GM10847 (cell line): ENCODE measurements around the gene SPRR2E.

Source experiments
- POLR2A ChIP-seq: IDR thresholded peaks from 2 replicates; pipeline ENCODE4 v1.6.1; 2011; ENCODE audit not compliant: insufficient read length; ENCODE audit errors: extremely low read depth

The SPRR2E gene

DNA sequence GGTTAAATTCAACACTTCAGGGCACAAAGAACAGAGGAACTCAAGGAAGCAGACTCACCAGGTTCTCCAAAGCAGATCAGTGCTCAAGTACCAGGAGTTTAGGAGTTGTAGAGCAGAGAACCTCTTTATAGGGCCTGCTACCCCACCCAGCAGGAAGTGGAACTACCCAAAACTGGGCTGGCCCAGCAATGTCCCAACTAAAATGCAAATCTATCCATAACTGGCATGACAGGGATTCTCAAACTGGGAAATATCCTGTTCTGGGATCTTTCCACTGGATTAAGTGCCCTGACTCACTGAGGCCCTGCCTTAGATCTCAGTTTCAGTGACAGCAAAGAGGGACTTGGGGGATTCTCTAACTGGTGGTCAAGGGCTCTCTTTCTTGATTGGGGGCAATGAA is at the start of gene SPRR2E:
SPRR2E (minus strand) TSS at position 101 of the 400 bp plus-strand sequence. CDS start 775 bp downstream, outside the sequence.
- no peak for TF ChIP-seq POLR2A

DNA sequence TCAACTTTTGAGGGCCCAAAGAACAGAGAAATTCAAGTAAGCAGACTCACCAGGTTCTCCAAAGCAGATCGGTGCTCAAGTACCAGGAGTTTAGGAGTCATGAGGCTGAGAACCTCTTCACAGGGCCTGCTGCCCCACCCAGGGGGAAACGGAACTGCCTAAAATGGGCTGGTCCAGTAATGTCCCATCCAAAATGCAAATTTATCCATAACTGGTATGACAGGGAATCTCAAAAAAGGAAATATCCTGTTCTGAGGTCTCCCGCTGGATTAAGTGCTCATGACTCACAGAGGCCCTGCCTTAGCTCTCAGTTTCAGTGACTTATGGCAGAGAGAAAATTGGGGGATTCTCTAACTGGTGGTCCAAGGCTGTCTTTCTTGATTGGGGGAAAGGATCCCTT is 47.1 kb upstream of the SPRR2E start:
- TF ChIP-seq POLR2A, result no peak

DNA sequence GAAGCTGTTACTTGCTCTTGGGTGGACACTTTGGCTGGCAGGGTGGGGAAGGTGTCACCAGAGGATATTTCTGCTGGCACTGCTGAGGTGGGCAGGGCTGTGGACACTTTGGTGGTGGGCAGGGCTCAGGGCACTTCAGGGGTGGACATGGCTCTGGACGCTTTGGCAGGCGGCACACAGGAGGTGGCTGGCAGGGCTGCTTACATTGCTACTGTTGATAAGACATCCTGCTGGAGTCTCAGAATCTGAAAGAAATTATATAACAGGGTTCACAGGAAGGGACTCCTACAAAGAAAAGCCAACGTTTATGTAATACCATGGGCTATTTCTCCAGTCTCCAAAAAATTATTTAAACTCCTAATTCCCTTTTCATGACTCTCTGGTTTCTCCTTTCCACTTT is 46.2 kb upstream of the SPRR2E start:
- no peak for TF ChIP-seq POLR2A

DNA sequence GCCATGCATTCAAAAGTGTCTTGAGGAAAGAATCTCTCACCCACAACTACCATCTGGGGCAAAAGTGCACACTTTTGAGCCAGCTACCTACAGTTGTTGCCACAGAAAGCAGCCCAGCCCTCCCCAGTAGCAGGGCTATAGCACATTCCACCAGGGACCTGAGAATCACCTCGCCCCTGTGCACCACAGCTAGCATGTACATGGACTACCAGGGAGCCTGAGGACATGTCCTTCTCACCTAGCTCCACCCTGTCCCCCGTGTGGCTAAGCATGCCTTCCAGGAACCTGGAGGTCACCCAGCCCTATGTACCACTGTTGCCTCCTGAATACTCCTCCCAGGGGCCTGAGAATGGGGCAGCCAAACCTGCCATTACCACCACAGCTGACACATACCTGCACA is 39.4 kb upstream of the SPRR2E start:
- no peak for TF ChIP-seq POLR2A

DNA sequence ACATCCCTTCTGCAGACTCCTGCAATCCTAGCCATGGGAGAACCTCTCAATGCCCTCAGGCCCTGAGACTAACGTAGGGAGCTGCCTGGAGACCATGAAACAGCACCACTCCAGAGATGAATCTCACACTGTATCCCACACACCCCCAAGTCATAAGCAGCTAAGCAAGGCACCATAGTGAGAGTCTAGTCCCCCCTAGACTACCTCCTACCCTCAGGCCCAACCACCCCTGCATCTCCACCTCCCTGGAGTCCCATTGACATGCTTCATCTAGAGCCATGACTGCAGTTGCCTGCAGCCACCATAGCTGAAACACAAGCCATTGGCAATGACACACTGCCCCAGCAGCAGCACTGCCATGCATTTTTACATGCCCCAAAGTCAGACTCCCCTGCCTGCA is 38.9 kb upstream of the SPRR2E start:
- TF ChIP-seq POLR2A, result no peak

DNA sequence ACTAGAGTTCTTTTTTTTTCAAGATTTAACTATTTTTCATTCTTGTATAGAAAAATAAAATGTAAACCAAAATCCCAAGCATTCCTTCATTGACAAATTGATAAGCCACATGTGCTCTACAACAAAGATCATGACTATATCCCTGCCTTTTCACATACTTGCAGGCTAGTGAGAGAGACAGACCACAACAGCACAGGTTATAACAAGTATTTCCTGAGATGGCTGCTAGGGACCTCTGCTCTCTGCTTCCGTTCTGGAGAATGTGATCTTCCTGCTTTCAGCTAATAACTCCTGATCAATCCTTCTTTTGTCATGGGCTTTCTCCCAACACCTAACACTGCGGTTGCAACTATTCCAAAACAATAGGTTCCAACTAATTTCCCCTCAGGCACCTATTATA is 33.0 kb upstream of the SPRR2E start:
- TF ChIP-seq POLR2A, result no peak

DNA sequence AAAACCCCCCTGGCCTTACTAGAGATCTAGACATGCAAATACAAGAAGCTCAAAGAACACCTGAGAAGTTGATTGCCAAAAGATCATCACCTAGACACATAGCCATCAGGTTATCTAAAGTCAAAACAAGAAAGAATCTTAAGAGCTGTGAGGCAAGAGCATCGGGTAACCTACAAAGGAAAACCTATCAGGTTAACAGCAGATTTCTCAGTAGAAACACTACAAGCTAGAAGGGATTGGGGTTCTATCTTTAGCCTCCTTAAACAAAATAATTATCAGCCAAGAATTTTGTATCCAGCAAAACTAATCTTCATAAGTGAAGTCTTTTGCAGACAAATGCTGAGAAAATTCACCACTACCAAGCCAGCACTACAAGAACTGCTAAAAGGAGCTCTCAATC is 31.2 kb upstream of the SPRR2E start:
- no peak for TF ChIP-seq POLR2A

DNA sequence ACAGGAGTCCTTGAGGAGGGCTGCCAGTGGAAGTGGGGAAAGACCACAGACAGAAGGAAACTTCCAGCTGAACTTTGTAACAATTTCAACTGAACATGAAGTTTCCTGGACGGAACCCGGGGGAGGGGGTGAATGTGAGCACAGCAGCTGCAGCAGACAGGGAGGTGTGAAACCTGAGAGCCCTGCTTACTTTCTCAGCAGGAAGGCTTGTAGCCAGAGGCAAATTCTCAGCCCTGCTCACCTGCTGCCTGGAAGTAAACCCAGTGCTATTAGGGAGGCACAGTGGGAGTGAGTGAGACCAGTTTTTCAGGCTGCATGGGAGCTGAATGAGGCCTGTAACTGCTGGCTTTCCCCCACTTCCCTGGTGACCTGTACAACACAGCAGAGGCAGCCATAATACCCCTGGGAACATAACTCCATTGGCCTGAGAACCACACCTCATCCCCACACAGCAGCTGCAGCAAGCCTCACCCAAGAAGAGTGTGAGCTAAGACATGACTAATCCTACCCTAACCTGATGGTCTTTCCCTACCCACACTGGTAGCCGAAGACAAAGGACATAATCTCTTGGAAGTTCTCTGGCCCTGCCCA is 28.6 kb upstream of the SPRR2E start:
- no peak for TF ChIP-seq POLR2A

DNA sequence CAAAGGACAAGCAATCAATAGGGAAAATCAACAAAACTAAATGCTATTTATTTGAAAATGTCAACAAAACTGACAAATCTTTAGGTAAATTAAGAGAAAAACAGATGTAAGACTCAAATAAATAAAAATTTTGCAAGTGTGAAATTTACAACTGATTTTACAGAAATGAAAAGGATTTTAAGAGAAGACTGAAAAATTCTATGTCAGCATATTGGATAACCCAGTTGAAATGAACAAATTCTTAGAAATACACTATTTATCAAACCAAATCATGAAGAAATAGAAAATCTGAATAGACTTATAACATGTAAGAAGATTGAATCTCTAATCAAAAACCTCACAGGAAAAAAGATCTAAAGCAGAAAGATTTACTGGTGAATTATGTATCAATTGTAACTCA is 26.6 kb upstream of the SPRR2E start:
- no peak for TF ChIP-seq POLR2A

DNA sequence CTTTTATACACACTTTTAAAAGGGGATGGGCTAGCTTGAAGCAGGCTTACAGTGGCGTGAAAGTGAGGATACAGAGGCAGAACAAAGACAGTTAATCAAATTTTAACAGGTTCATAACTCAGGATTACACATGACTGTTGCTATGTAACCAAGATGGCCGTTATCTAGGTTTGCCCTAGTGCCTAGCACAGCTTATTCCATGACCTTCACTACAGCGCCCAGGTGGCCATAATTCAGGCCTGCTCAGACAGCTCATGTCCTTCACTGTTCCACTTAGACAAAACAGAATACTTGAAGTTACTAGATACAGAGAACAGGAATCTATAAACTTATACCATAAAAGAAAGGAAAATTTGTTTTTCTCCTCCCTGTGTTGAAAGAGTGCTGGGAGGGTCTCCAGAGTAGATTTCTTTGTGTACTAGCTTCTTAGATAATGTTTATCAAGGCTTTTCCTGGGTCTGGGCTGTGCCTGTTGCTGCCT is 25.2 kb upstream of the SPRR2E start:
- TF ChIP-seq POLR2A, result no peak

DNA sequence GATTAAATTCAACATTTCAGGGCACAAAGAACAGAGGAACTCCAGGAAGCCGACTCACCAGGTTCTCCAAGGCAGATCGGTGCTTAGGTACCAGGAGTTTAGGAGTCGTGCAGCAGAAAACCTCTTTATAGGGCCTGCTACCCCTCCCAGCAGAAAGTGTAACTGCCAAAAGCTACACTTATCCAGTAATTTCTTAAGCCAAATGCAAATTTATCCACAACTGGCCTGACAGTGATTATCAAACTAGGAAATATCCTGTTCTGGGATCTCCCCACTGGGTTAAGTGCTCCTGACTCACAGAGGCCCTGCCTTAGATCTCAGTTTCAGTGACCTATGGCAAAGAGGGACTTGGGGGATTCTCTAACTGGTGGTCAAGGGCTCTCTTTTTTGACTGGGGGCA is 19.1 kb upstream of the SPRR2E start, which contains the start of gene SPRR2F:
SPRR2F (minus strand) TSS at position 101 of the 400 bp plus-strand sequence. CDS start 783 bp downstream, outside the sequence.
- TF ChIP-seq POLR2A, result no peak

DNA sequence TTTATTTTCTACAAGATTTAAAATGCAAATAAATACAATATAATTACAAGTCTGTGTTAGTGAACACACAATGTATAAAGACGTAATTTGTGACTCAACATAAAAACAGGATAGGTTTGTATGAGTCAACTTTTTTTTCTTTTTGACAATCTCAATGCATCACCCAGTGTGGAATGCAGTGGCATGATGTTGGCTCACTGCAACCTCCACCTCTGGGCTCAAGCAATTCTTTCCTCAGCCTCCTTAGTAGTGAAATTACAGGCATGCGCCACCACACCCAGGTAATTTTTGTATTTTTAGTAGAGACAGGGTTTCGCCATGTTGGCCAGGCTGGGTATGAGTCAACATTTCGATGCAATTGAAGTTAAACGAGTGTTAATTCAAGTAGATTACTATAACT is 5.9 kb upstream of the SPRR2E start:
- no peak for TF ChIP-seq POLR2A

DNA sequence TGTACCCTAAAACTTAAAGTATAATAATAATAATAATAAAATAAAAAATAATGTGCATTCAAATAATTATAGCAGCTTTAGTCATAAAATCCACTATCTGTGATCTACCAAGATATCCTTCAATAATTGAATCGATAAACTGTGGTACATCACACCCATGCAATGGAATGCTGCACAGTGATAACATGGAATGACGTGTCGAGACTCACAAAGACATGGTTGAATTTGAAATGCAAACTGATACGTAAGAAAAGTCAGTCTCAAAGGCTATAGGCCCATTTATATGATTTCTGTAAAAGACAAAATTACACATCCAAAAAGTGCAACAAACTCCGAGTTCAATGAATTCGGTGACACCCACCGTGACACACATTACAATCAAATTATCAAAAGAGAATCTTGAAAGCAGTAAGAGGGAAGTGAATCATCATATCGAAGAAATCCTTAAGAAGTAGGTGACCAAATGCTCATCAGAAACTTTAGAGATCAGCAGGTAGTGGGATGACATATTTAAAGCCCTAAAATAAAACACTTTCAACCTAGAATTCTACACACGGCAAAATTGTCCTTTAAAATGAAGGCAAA is 5.2 kb upstream of the SPRR2E start:
- TF ChIP-seq POLR2A, result no peak

DNA sequence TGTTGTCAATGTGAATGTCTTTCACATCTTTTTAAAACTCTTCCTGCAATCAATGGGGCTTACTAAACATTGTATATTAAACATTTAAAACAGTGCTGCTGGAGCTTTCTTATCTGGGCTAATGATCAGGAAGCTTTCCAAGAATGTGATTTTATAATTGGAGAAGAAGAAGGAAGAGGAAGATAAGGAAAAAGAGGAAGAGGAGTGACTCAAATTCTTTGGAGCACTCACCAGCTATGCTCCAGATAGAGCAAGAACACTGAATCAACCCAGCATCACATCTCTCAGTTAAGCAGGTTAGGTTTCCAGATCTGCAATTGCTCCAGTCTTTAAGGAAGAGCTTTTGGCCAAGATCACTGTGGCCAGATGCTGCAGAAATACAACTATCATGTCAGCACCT is 1.4 kb upstream of the SPRR2E start:
- no peak for TF ChIP-seq POLR2A

DNA sequence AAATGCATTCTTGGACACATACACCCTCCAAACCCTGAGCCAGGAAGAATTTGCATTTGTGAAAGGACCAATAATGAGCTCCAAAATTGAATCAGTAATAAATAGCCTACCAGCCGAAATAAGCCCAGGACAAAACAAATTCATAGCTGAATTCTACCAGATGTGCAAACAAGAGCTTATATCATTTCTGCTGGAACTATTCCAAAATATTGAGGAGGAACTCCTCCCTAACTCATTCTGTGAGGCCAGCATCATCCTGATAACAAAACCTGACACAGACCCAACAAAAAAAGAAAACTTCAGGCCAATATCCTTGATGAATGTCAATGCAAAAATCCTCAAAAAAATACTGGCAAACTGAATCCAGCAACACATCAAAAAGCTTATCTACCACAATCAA is 6.7 kb downstream of the SPRR2E start:
- no peak for TF ChIP-seq POLR2A

DNA sequence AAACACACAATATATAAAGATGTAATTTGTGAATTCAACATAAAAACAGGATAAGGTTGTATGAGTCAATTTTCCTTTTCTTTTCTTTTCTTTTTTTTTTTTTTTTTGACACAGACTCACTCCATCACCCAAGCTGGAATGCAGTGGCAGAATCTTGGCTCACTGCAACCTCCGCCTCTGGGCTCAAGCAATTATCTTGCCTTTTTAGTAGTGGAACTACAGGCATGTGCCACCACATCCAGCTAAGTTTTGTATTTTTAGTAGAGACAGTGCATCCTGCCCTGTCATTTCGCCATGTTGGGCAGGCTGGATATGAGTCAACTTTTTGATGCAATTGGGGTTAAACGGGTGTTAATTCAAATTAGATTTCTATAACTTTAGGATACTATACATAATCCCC is 12.6 kb downstream of the SPRR2E start:
- TF ChIP-seq POLR2A, result no peak
